HepG2 (cell line): ENCODE measurements around the gene TET3. TPM values are rescaled to one million over a fixed set of nuclear protein-coding genes. Genes with fewer than 3 reads are reported as not detected.
A peak's percentile ranks its signal among the peaks of the same experiment; 100 is the strongest.

Source experiments
- MXD4 ChIP-seq: IDR thresholded peaks from 2 replicates; pipeline ENCODE4 v1.6.1; 2016; ENCODE audit warnings: mild to moderate bottlenecking, missing biosample characterization, missing genetic modification reagents
- NFE2L1 ChIP-seq: sonication (generic); formaldehyde crosslinking; IDR thresholded peaks from 2 replicates; pipeline ENCODE4 v1.4.0; 2020; ENCODE audit warnings: missing genetic modification reagents, mild to moderate bottlenecking, borderline replicate concordance
- RNF2 ChIP-seq: fragments of 450-650 bp; conservative IDR thresholded peaks from 2 replicates; pipeline ENCODE4 v1.6.1; 2016; ENCODE audit warnings: low read depth
- TEAD2 ChIP-seq: sonication (generic); formaldehyde crosslinking; IDR thresholded peaks from 2 replicates; pipeline ENCODE4 v1.9.0; 2021; ENCODE audit warnings: missing genetic modification reagents
- ZBTB20 ChIP-seq: sonication (generic); formaldehyde crosslinking; IDR thresholded peaks from 2 replicates; pipeline ENCODE4 v1.8.1; 2023; ENCODE audit warnings: missing genetic modification reagents, low read depth, mild to moderate bottlenecking, borderline replicate concordance
- ZNF207 ChIP-seq: fragments of 450-650 bp; IDR thresholded peaks from 2 replicates; pipeline ENCODE4 v1.6.1; 2016; ENCODE audit warnings: antibody characterized with exemption, borderline replicate concordance
- ZNF232 ChIP-seq: sonication (generic); formaldehyde crosslinking; IDR thresholded peaks from 2 replicates; pipeline ENCODE4 v1.4.0; 2020; ENCODE audit warnings: missing genetic modification reagents, borderline replicate concordance
- ZNF24 ChIP-seq: fragments of 450-650 bp; IDR thresholded peaks from 2 replicates; pipeline ENCODE4 v1.6.1; 2017; ENCODE audit warnings: antibody characterized with exemption, mild to moderate bottlenecking
- ZNF251 ChIP-seq: sonication (generic); formaldehyde crosslinking; IDR thresholded peaks from 2 replicates; pipeline ENCODE4 v1.9.0; 2021; ENCODE audit warnings: mild to moderate bottlenecking, missing genetic modification reagents
- ZNF260 ChIP-seq: sonication (generic); formaldehyde crosslinking; IDR thresholded peaks from 2 replicates; pipeline ENCODE4 v1.4.0; 2020; ENCODE audit warnings: missing genetic modification reagents, low read depth, mild to moderate bottlenecking, borderline replicate concordance
- ZNF350 ChIP-seq: sonication (generic); formaldehyde crosslinking; IDR thresholded peaks from 2 replicates; pipeline ENCODE4 v1.4.0; 2020; ENCODE audit warnings: mild to moderate bottlenecking, low read depth, missing genetic modification reagents, borderline replicate concordance
- ZNF512B ChIP-seq: sonication (generic); formaldehyde crosslinking; IDR thresholded peaks from 2 replicates; pipeline ENCODE4 v1.5.1; 2020; ENCODE audit warnings: missing genetic modification reagents, mild to moderate bottlenecking, borderline replicate concordance
- ZNF616 ChIP-seq: sonication (generic); formaldehyde crosslinking; IDR thresholded peaks from 2 replicates; pipeline ENCODE4 v1.5.0; 2020; ENCODE audit warnings: low read depth, mild to moderate bottlenecking, missing genetic modification reagents
- ZNF749 ChIP-seq: sonication (generic); formaldehyde crosslinking; IDR thresholded peaks from 2 replicates; pipeline ENCODE4 v1.8.0; 2022; ENCODE audit warnings: mild to moderate bottlenecking, missing genetic modification reagents, moderate library complexity, borderline replicate concordance
- polyA plus RNA-seq, 8 experiments: library from polyadenylated mRNA; depleted of rRNA in 3 of 8; stranded (reverse) in 7 of 8; unstranded in 1 of 8; fragments of >200 nt; fragmentation: Illumina TruSeq in 4 of 8; extraction: Trizol in 4 of 8; gene quantifications; 2 replicates each; pipeline versions ENCODE4 v1.2.1 to v1.2.3, GENCODE V29; 2011 to 2016; ENCODE audit warnings: low read depth in 4 of 8, missing spikeins in 1 of 8, mixed read lengths in 1 of 8; ENCODE audit not compliant: insufficient read depth in 1 of 8
- total RNA-seq, 5 experiments: library from RNA; depleted of rRNA; stranded (reverse); fragments of >200 nt; fragmentation: Illumina TruSeq; extraction: Trizol; gene quantifications; 2 replicates each; pipeline ENCODE4 v1.2.3, GENCODE V29; 2016; ENCODE audit warnings: low read depth in 1 of 5
- TF ChIP-seq, protein P1 (sequence below): sonication (generic); formaldehyde crosslinking; IDR thresholded peaks from 2 replicates; pipeline ENCODE4 v1.4.0; 2020; ENCODE audit warnings: missing genetic modification reagents
- TF ChIP-seq, protein P2 (sequence below): sonication (generic); formaldehyde crosslinking; IDR thresholded peaks from 2 replicates; pipeline ENCODE4 v1.4.0; 2020; ENCODE audit warnings: low read depth, mild to moderate bottlenecking, missing genetic modification reagents
- TF ChIP-seq, protein P3 (sequence below): sonication (generic); formaldehyde crosslinking; IDR thresholded peaks from 2 replicates; pipeline ENCODE4 v1.5.1; 2020; ENCODE audit warnings: mild to moderate bottlenecking, missing genetic modification reagents, moderate library complexity
- TF ChIP-seq, protein P4 (sequence below): sonication (generic); formaldehyde crosslinking; IDR thresholded peaks from 2 replicates; pipeline ENCODE4 v1.4.0; 2020; ENCODE audit warnings: missing genetic modification reagents

The TET3 gene
- total and polyA plus RNA-seq, 2 of the 13 experiments (the other 11 are each of a cell fraction or from before 2014, with no cell fraction given), result 4.3 to 6.8 TPM

GRCh38 chr2:73987109-73987947 is 2.6 kb downstream of the TET3 start (continued):
- TF ChIP-seq ZNF24 (no peak), ZNF232 (CRISPR knock-in tag) (no peak), ZNF251 (CRISPR knock-in tag) (no peak), ZNF260 (CRISPR knock-in tag) (no peak), TEAD2 (CRISPR knock-in tag) (no peak), RNF2 (no peak), ZNF207 (no peak), ZNF512B (CRISPR knock-in tag) (no peak), MXD4 (CRISPR knock-in tag) (no peak), ZNF350 (CRISPR knock-in tag) (no peak), NFE2L1 (CRISPR knock-in tag) (no peak), ZBTB20 (no peak), ZNF616 (CRISPR knock-in tag) (no peak), ZNF749 (CRISPR knock-in tag) (no peak)
- TF ChIP-seq, protein P1, sequence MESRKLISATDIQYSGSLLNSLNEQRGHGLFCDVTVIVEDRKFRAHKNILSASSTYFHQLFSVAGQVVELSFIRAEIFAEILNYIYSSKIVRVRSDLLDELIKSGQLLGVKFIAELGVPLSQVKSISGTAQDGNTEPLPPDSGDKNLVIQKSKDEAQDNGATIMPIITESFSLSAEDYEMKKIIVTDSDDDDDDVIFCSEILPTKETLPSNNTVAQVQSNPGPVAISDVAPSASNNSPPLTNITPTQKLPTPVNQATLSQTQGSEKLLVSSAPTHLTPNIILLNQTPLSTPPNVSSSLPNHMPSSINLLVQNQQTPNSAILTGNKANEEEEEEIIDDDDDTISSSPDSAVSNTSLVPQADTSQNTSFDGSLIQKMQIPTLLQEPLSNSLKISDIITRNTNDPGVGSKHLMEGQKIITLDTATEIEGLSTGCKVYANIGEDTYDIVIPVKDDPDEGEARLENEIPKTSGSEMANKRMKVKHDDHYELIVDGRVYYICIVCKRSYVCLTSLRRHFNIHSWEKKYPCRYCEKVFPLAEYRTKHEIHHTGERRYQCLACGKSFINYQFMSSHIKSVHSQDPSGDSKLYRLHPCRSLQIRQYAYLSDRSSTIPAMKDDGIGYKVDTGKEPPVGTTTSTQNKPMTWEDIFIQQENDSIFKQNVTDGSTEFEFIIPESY (CRISPR knock-in tag), result peak; percentile 79
- TF ChIP-seq, protein P2, sequence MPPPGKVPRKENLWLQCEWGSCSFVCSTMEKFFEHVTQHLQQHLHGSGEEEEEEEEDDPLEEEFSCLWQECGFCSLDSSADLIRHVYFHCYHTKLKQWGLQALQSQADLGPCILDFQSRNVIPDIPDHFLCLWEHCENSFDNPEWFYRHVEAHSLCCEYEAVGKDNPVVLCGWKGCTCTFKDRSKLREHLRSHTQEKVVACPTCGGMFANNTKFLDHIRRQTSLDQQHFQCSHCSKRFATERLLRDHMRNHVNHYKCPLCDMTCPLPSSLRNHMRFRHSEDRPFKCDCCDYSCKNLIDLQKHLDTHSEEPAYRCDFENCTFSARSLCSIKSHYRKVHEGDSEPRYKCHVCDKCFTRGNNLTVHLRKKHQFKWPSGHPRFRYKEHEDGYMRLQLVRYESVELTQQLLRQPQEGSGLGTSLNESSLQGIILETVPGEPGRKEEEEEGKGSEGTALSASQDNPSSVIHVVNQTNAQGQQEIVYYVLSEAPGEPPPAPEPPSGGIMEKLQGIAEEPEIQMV (CRISPR knock-in tag), result no peak
- TF ChIP-seq, protein P3, sequence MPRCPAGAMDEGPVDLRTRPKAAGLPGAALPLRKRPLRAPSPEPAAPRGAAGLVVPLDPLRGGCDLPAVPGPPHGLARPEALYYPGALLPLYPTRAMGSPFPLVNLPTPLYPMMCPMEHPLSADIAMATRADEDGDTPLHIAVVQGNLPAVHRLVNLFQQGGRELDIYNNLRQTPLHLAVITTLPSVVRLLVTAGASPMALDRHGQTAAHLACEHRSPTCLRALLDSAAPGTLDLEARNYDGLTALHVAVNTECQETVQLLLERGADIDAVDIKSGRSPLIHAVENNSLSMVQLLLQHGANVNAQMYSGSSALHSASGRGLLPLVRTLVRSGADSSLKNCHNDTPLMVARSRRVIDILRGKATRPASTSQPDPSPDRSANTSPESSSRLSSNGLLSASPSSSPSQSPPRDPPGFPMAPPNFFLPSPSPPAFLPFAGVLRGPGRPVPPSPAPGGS (CRISPR knock-in tag), result no peak; the same call in 1 of the 2 replicates
- TF ChIP-seq, protein P4, sequence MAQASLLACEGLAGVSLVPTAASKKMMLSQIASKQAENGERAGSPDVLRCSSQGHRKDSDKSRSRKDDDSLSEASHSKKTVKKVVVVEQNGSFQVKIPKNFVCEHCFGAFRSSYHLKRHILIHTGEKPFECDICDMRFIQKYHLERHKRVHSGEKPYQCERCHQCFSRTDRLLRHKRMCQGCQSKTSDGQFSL (CRISPR knock-in tag), result no peak
